Mucosa of descending colon (tissue), 3 donors: Measurements from ENCODE around the gene DMRTB1. TPM values are rescaled to one million over a fixed set of nuclear protein-coding genes. Genes with fewer than 3 reads are reported as not detected.

Source experiments
- ATAC-seq: fragments of 200-7000 bp; cut with Tn5 transposase; one replicate; pipeline ENCODE4 v1.9.1; 2020; ENCODE audit warnings: mild to moderate bottlenecking, moderate library complexity
- DNase-seq, 3 donors: peaks; one replicate each; pipeline ENCODE4 v3.0.0-alpha.2; 2020
- H3K36me3 ChIP-seq: fragments of 200-600 bp; one replicate; pipeline ENCODE4 v1.8.0; 2021; ENCODE audit warnings: low read depth, mild to moderate bottlenecking
- H3K4me1 ChIP-seq: fragments of 200-600 bp; one replicate; pipeline ENCODE4 v1.8.0; 2021; ENCODE audit warnings: low read depth, mild to moderate bottlenecking
- H3K4me3 ChIP-seq: fragments of 200-600 bp; one replicate; pipeline ENCODE4 v1.8.0; 2021; ENCODE audit warnings: mild to moderate bottlenecking
- H3K9me3 ChIP-seq: fragments of 200-600 bp; one replicate; pipeline ENCODE4 v1.8.0; 2021; ENCODE audit warnings: mild to moderate bottlenecking
- CTCF ChIP-seq: fragments of 200-600 bp; IDR thresholded peaks from one replicate; pipeline ENCODE4 v1.8.0; 2022; ENCODE audit warnings: antibody characterized with exemption, mild to moderate bottlenecking
- intact Hi-C, 2 donors: fragments of 100-400 bp; cut with DNase I in 1 of 2; cut with micrococcal nuclease in 1 of 2; formaldehyde crosslinking; loops; one replicate each; pipeline versions ENCODE4 v1.11.0 to v1.11.1; 2022; cut with DNase I, micrococcal nuclease
- total RNA-seq, 3 donors: library from RNA; stranded (reverse); fragmentation: NEBNext Ultra II Directional in 2 of 3; extraction: Animal tissue kit (Norgen Biotek cat#: 25700) in 2 of 3; gene quantifications; one replicate each; pipeline versions ENCODE4 v1.2.1 to v1.2.4, GENCODE V29; 2021 to 2023
- donor health status: DM: no; HTN: no; CAD: no; lungs with moderate emphysema.
- donor health status: DM: no; HTN: no; CAD: no.
- donor health status: DM: no; HTN: yes; CAD: no.

Gene DMRTB1
- total RNA-seq, 3 donors from 2014 or later = not detected

- ATAC-seq = no peak
- no peaks in the 10 kb centered on the region for H3K4me1 ChIP-seq
- no peak overlapping the region for H3K4me3 ChIP-seq
- TF ChIP-seq CTCF = no peak
- no peaks in the 10 kb centered on the region for H3K9me3 ChIP-seq
- intact Hi-C loops = no loop called here
- H3K36me3 ChIP-seq = no peaks in the 10 kb centered on the region
- no peak for DNase-seq
These were observed 39.4 kb downstream of the DMRTB1 start for GRCh38 chr1:53498555-53499131.

DNA sequence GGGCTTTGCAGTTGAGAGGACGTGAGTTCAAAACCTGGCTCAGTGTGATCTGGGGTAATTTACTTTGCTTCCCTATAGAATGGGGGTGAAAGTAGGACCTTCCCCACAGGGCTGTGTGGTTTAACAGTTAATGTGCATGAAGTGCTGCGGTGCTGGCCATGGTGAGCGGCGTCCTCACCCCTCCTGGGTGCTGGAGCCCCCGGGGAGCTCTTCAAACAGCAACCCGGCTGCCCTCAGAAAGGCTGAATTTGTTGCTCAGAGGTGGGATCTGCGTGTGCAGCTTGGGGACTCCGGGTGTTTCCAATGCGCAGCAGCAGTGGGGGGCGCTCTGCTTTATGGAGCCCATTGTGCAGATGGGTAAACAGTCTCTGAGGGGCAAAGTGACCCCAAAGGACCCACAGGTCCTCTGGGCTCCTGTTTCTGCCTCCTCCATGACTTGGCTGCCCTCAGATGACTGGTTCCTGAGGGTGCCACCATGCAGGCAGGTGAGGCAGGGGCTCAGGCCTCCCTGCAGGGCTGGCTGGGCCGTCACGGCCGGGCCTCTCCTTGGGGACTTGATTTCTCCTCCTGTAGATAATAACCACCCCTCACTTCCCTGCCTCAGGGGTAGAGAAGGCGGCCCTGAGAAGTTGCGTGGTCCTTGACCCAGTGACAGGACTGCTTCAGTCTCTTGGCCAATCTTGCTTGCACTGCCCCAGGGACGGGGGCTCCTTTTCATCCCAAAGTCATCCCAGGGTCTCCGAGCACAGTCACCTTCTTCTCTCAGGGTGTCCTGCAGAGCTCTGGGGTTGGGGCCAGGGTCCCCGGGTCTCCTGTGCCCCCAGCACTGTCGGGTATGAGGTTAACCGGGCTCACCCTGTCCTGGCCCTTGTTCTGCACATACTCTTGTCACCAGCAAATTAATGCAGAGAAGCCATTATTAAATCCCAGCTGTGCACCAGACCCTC lies 40.3 kb downstream of the DMRTB1 start:
- Histone ChIP-seq H3K36me3 (no peaks in the 10 kb centered on the region), H3K9me3 (no peaks in the 10 kb centered on the region), H3K4me3 (no peak overlapping the region), H3K4me1 (no peaks in the 10 kb centered on the region)
- intact Hi-C loops = no loop called here
- DNase-seq (no peak), ATAC-seq (no peak)
- no peak for TF ChIP-seq CTCF

GRCh38 chr1:53500204-53501064 lies 41.2 kb downstream of the DMRTB1 start:
- TF ChIP-seq CTCF = no peak
- ATAC-seq = no peak
- H3K4me1 ChIP-seq = no peaks in the 10 kb centered on the region
- H3K4me3 ChIP-seq = no peak overlapping the region
- no peak for DNase-seq
- H3K36me3 ChIP-seq = no peaks in the 10 kb centered on the region
- no peaks in the 10 kb centered on the region for H3K9me3 ChIP-seq
- intact Hi-C loops = no loop called here

- DNase-seq (no peak), ATAC-seq (no peak)
- H3K4me3 ChIP-seq = no peak overlapping the region
- no peaks in the 10 kb centered on the region for H3K4me1 ChIP-seq
- intact Hi-C loops = no loop called here
- no peak for TF ChIP-seq CTCF
- no peaks in the 10 kb centered on the region for H3K36me3 ChIP-seq
- H3K9me3 ChIP-seq = no peaks in the 10 kb centered on the region
These were observed 42.1 kb downstream of the DMRTB1 start for GRCh38 chr1:53501065-53502005.
